Thyroid gland (tissue), 4 donors: ENCODE data around the gene USP46.

Source experiments
- POLR2A ChIP-seq, 2 donors: fragments of 450-650 bp; IDR thresholded peaks; one replicate each; pipeline ENCODE4 v1.6.1; 2017; ENCODE audit warnings: antibody characterized with exemption in 2 of 2, mild to moderate bottlenecking in 2 of 2, moderate library complexity in 1 of 2
- TF ChIP-seq, protein P1 (sequence below), 6 experiments: fragments of 200-600 bp in 3 of 6; fragments of 450-650 bp in 3 of 6; sonication (generic) in 3 of 6; IDR thresholded peaks; one replicate each; pipeline ENCODE4 v1.5.1; 2016 to 2019; ENCODE audit warnings: antibody characterized with exemption in 6 of 6, mild to moderate bottlenecking in 2 of 6, inconsistent platforms in 1 of 6, moderate library complexity in 1 of 6

GRCh38 chr4:52573551-52573950 is 85.5 kb downstream of the USP46 start:
- TF ChIP-seq, protein P1, sequence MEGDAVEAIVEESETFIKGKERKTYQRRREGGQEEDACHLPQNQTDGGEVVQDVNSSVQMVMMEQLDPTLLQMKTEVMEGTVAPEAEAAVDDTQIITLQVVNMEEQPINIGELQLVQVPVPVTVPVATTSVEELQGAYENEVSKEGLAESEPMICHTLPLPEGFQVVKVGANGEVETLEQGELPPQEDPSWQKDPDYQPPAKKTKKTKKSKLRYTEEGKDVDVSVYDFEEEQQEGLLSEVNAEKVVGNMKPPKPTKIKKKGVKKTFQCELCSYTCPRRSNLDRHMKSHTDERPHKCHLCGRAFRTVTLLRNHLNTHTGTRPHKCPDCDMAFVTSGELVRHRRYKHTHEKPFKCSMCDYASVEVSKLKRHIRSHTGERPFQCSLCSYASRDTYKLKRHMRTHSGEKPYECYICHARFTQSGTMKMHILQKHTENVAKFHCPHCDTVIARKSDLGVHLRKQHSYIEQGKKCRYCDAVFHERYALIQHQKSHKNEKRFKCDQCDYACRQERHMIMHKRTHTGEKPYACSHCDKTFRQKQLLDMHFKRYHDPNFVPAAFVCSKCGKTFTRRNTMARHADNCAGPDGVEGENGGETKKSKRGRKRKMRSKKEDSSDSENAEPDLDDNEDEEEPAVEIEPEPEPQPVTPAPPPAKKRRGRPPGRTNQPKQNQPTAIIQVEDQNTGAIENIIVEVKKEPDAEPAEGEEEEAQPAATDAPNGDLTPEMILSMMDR (IDR thresholded peaks at IDR 0.05), result no peak
- TF ChIP-seq POLR2A (IDR thresholded peaks at IDR 0.05), result no peak
